PC-9 (cell line): ENCODE results near the gene MMD. TPM values are rescaled to one million over a fixed set of nuclear protein-coding genes. Genes with fewer than 3 reads are reported as not detected.

ENCODE experiments used
- BruUV-seq: library from RNA; stranded (reverse); fragments of 400-500 nt; replicated peaks from 2 replicates; lab custom pipeline; 2021; lab: Mats Ljungman, UMichigan
- CTCF ChIA-PET: fragments of 300-600 bp; sonication (Branson Sonifier 250); formaldehyde crosslinking; loops from one replicate; lab custom pipeline; 2022; ENCODE audit warnings: antibody characterized with exemption; lab: Charles Lee
- POLR2A ChIA-PET: fragments of 300-600 bp; sonication (Branson Sonifier 250); formaldehyde crosslinking; loops from one replicate; lab custom pipeline; 2022; ENCODE audit warnings: antibody characterized with exemption; ENCODE audit not compliant: unreplicated experiment; lab: Charles Lee
- DNase-seq, 2 experiments: peaks; one replicate each; pipeline versions ENCODE4 v3.0.0 to v3.0.0-alpha.2; 2015 to 2022; ENCODE audit warnings: mixed read lengths in 1 of 2
- H2AFZ ChIP-seq: fragments of 200-600 bp; sonication (generic); 2 replicates; pipeline ENCODE4 v1.8.1; 2017; ENCODE audit warnings: antibody characterized with exemption
- H3F3A ChIP-seq: fragments of 200-600 bp; sonication (generic); 2 replicates; pipeline ENCODE4 v1.8.1; 2017; ENCODE audit warnings: antibody characterized with exemption, mild to moderate bottlenecking, low read depth; ENCODE audit not compliant: insufficient read depth
- H3K27ac ChIP-seq: fragments of 200-600 bp; sonication (generic); 2 replicates; pipeline ENCODE4 v1.6.1; 2016; ENCODE audit warnings: mixed run types
- H3K27me3 ChIP-seq: fragments of 200-600 bp; sonication (generic); 2 replicates; pipeline ENCODE4 v1.6.1; 2016; ENCODE audit warnings: low read depth, mixed run types; ENCODE audit not compliant: insufficient read depth
- H3K36me3 ChIP-seq: fragments of 200-600 bp; sonication (generic); 2 replicates; pipeline ENCODE4 v1.6.1; 2016; ENCODE audit warnings: low read depth, mixed run types
- H3K4me1 ChIP-seq: fragments of 200-600 bp; sonication (generic); replicated peaks from 2 replicates; pipeline ENCODE4 v1.6.1; 2016; ENCODE audit warnings: mixed run types; ENCODE audit not compliant: insufficient read depth
- H3K4me2 ChIP-seq: fragments of 200-600 bp; sonication (generic); 2 replicates; pipeline ENCODE4 v1.6.1; 2017; ENCODE audit warnings: mixed run types
- H3K4me3 ChIP-seq: fragments of 200-600 bp; sonication (generic); 2 replicates; pipeline ENCODE4 v1.6.1; 2016; ENCODE audit warnings: mixed run types
- H3K79me2 ChIP-seq: fragments of 200-600 bp; sonication (generic); 2 replicates; pipeline ENCODE4 v1.6.1; 2017; ENCODE audit warnings: low read depth, mixed run types
- H3K9me2 ChIP-seq: fragments of 200-600 bp; sonication (generic); 2 replicates; pipeline ENCODE4 v1.8.1; 2017; ENCODE audit warnings: mild to moderate bottlenecking; ENCODE audit not compliant: insufficient read depth
- H3K9me3 ChIP-seq: fragments of 200-600 bp; sonication (generic); 2 replicates; pipeline ENCODE4 v1.8.1; 2016; ENCODE audit warnings: low read depth; ENCODE audit not compliant: insufficient read depth
- H4K20me1 ChIP-seq: fragments of 200-600 bp; sonication (generic); 2 replicates; pipeline ENCODE4 v1.8.1; 2017; ENCODE audit not compliant: insufficient read depth
- CTCF ChIP-seq: fragments of 200-600 bp; sonication (generic); conservative IDR thresholded peaks from 2 replicates; pipeline ENCODE4 v1.6.1; 2017; ENCODE audit warnings: mixed run types, antibody characterized with exemption, mild to moderate bottlenecking, moderate library complexity
- EZH2 ChIP-seq: fragments of 200-600 bp; sonication (generic); IDR thresholded peaks from 2 replicates; pipeline ENCODE4 v1.8.0; 2017; ENCODE audit warnings: antibody characterized with exemption, low read depth
- intact Hi-C: fragments of 100-400 bp; cut with micrococcal nuclease; formaldehyde crosslinking; loops from one replicate; pipeline ENCODE4 v1.10.0; 2022; ENCODE audit not compliant: unreplicated experiment
- total RNA-seq: library from RNA; stranded (reverse); gene quantifications from 2 replicates; pipeline ENCODE4 v1.2.3, GENCODE V29; 2021

Gene MMD
- total RNA-seq, 1 experiment from 2014 or later: 7.2 TPM

DNA sequence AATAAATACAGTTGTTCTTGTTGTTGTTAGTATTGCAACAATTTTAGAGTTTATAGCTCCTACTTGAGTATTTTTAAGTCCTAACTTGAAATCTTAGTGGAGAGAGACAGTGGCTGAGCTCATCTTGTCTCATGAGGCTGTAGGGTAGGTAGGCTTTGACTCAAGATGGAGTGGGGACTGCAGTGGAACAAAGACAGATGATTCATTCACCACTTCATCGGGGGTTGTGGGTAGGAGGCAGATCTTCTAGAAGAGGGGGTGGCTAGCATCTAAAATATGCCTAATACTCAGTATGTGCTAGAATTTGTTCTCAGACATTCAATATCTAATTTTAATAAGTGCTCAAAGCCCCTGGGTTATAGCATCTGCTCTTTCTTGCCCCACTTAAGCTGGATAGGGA, 13.1 kb upstream of the MMD start:
- H3K27ac ChIP-seq: peak overlapping the region; percentile 97

DNA sequence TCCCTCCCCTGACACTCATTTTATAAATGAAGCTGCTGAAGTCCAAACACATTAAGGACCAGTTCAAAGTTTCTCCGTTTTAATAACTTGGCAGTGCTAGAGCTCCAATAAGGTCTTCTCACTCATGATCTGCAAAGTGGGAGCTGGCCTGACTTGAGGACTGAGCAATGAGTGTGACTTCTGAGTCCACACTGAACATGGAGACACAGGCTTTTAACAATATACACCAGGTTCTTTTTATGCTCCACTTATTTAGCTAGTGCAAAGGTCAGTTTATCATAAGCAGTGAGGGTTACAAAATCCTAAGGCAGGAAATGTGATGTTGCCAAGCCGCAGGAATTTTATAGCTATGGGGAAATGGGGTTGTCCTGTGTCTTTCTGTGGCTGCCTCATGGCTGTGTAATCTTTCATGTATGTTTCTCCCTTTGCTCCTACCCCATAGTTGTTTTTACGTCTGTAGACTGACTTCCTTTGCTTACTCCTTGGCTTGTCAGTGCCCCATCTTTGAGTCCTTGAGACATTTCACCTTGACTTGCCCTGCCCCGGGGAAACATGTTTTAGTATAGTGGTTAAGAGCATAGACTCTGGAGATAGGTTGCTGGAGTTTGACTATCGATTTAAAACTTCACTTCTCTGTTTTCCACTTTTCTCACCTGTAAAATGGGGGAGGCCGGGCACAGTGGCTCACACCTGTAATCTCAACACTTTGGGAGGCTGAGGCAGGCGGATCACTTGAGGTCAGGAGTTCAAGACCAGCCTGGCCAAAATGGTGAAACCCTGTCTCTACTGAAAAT, 12.2 kb upstream of the MMD start:
- Histone ChIP-seq H3K36me3 (no peaks in the 10 kb centered on the region), H3K9me2 (no peaks in the 10 kb centered on the region), H3K9me3 (no peaks in the 10 kb centered on the region), H4K20me1 (no peaks in the 10 kb centered on the region), H3K27me3 (no peaks in the 10 kb centered on the region), H3K27ac (peak overlapping the region; percentile 97), H3K4me3 (peak overlapping the region; percentile 50), H3K4me1 (peaks cover 62% of the 10 kb centered on the region), H3F3A (peaks cover 49% of the 10 kb centered on the region), H3K4me2 (peak overlapping the region; percentile 89), H3K79me2 (no peaks in the 10 kb centered on the region), H2AFZ (no peak overlapping the region)
- BruUV-seq: no TSS peak
- TF ChIP-seq EZH2 (no peak), CTCF (no peak)
- peak; percentile 64 to 98 for DNase-seq
- POLR2A ChIA-PET: interaction anchor here (0.6 to 0.7 kb wide), 2 partner anchors 69 to 258 kb away, joined by 3 read pairs; no protein-coding TSS in a partner anchor
- CTCF ChIA-PET: no interaction called here
- intact Hi-C loops: loop anchor here (1.0 to 2.0 kb wide), 5 partner anchors 12 to 1265 kb away; no protein-coding TSS in a partner anchor

More for the DNA sequence above, 13.1 kb upstream of the MMD start:
- no peak overlapping the region for H3K4me3 ChIP-seq
- intact Hi-C loops: no loop called here
- TF ChIP-seq CTCF (no peak), EZH2 (no peak)
- H3K9me2 ChIP-seq: no peaks in the 10 kb centered on the region
- peaks cover 49% of the 10 kb centered on the region for H3F3A ChIP-seq
- peaks cover 62% of the 10 kb centered on the region for H3K4me1 ChIP-seq
- no peak for DNase-seq
- no peaks in the 10 kb centered on the region for H3K27me3 ChIP-seq
- no TSS peak for BruUV-seq
- no peaks in the 10 kb centered on the region for H4K20me1 ChIP-seq
- peak overlapping the region; percentile 89; the same call in 1 of the 2 replicates for H3K4me2 ChIP-seq
- no peaks in the 10 kb centered on the region for H3K9me3 ChIP-seq
- H3K79me2 ChIP-seq: no peaks in the 10 kb centered on the region
- H2AFZ ChIP-seq: no peak overlapping the region
- no peaks in the 10 kb centered on the region for H3K36me3 ChIP-seq
- POLR2A ChIA-PET: interaction anchor here (0.6 kb wide), 2 partner anchors 70 to 370 kb away, joined by 3 to 5 read pairs; no protein-coding TSS in a partner anchor
- CTCF ChIA-PET: no interaction called here

DNA sequence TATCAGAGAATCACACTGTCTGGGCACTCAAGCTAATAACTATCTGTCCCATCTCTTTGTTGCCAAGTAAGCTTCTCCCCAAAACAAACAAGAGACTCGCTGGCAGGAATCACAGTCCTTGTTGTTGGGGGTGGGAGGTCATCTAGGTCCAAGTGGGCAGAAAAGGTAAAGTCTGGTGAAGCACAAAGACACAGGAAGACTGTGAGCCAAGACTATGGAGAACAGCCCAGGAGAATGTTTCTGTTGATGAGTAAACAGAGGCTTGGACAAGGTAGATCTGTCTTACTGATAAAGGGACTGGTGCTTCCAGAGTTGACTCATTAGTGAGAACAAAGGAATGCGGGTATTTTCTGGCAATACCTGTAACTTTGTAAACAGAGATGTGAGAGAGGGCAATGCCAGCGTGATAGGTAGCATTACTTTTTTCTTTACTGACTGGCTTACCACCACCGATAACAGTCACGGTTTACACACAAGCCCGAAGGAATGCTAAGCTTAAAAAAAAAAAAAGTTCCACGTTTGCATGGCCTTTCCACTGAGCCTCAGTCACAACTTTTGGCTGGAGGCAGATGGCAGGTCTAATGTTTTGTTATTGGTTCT, 11.5 kb upstream of the MMD start:
- H3K4me2 ChIP-seq: peak overlapping the region; percentile 89
- DNase-seq: peak; percentile 75 to 100
- H3F3A ChIP-seq: peaks cover 49% of the 10 kb centered on the region
- POLR2A ChIA-PET: interaction anchor here (0.6 kb wide), 1 partner anchor 57 kb away, joined by 3 read pairs; no protein-coding TSS in a partner anchor
- H2AFZ ChIP-seq: no peak overlapping the region
- peak overlapping the region; percentile 97 for H3K27ac ChIP-seq
- CTCF ChIA-PET: no interaction called here
- H3K9me3 ChIP-seq: no peaks in the 10 kb centered on the region
- TF ChIP-seq EZH2 (no peak), CTCF (no peak)
- no peaks in the 10 kb centered on the region for H4K20me1 ChIP-seq
- H3K27me3 ChIP-seq: no peaks in the 10 kb centered on the region
- intact Hi-C loops: loop anchor here (1.0 to 2.0 kb wide), 5 partner anchors 11 to 1266 kb away; no protein-coding TSS in a partner anchor
- BruUV-seq: no TSS peak
- H3K4me3 ChIP-seq: peak overlapping the region; percentile 50
- no peaks in the 10 kb centered on the region for H3K79me2 ChIP-seq
- H3K4me1 ChIP-seq: peaks cover 62% of the 10 kb centered on the region
- H3K9me2 ChIP-seq: no peaks in the 10 kb centered on the region
- no peaks in the 10 kb centered on the region for H3K36me3 ChIP-seq
